HG03095 (cell line): Measurements from ENCODE around the gene NEK11.
"Not testable (repeated sequence)": the region's sequence is repeated elsewhere in the genome, so short reads cannot be mapped to it uniquely, and the experiment has no call there.

ENCODE experiments used
- ATAC-seq: cut with Tn5 transposase; IDR thresholded peaks from one replicate; pipeline ENCODE4 v1.9.1; 2021; ENCODE audit warnings: moderate library complexity; ENCODE audit not compliant: unreplicated experiment

The NEK11 gene

GRCh38 chr3:131283862-131284261, 257.2 kb downstream of the NEK11 start:
- no peak for ATAC-seq

DNA sequence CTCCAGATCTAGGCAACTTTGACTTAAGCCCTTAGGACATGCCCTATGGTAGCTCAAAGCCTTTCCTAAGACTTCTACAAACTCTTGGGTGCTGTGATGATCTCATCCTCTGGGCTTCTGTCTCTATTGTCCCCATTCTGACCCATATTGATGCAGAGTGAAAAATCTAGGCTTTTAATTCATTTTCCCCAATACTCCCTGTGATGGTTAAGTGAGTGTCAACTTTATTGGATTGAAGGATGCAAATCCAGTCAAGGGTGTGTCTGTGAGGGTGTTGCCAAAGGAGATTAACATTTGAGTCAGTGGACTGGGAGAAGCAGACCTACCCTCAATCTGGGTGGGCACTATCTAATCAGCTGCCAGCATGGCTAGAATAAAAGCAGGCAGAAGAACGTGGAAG, 257.6 kb downstream of the NEK11 start:
- no peak for ATAC-seq

DNA sequence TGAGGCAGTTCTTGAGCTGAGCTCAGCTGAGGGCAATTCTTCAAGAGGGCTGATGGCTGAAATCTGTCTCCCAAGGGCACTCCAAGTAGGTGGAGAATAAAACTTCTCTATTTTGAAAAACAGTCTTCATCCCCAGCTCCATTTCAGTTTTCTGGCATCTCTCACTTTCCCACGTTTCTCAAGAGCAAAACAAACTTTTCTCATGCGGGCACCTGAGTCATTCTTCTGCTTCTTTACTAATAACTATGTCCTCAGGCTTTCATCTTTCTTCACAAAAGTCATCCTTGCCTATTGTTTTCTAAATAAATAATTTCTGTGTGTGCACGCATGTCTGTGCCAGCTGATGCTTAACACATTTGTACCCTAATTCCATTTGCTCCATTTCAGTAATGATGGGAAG, 258.8 kb downstream of the NEK11 start:
- ATAC-seq: no peak

- ATAC-seq: no peak
Observed at GRCh38 chr3:131299836-131300235, 273.2 kb downstream of the NEK11 start.

DNA sequence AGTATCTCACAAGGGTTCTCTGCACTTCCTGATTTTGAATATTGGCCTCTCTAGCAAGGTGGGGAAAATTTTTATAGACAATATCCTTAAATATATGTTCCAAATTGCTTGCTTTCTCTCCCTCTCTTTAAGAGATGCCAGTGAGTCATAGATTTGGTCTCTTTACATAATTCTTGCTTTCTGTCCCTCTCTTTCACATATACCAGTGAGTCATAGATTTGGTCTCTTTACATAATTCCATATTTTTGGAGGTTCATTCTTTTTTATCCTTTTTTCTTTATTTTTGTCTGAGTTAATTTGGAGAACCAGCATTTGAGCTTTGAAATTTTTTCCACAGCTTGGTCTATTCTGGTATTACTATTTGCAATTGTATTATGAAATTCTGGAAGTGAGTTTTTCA, 277.2 kb downstream of the NEK11 start:
- ATAC-seq: no peak

- no peak for ATAC-seq
Observed at GRCh38 chr3:131304890-131305289, 278.2 kb downstream of the NEK11 start.

- ATAC-seq: no peak
Observed at GRCh38 chr3:131306242-131306641, 279.6 kb downstream of the NEK11 start.

- ATAC-seq: no peak
Observed at GRCh38 chr3:131314318-131314717, 287.6 kb downstream of the NEK11 start.

DNA sequence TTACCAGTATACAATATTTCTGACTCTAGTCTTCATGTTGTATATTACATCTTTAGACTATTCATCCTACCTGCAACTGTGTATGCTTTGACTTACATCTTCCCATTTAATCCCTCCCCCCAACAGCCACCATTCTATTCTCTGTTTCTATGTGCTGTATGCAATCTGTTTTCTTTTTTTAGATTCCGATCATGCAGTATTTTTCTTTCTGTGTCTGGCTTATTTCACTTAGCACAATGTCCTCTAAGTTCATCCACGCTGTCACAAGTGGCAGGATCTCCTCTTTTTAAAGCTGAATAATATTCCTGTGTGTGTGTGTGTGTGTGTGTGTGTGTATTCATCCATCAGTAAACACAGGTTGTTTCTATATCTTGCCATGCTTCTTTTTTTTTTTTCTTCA, 288.5 kb downstream of the NEK11 start:
- ATAC-seq: no peak

GRCh38 chr3:131317667-131318066, 291.0 kb downstream of the NEK11 start:
- no peak for ATAC-seq

- no peak for ATAC-seq
Observed at GRCh38 chr3:131323014-131323413, 296.3 kb downstream of the NEK11 start.

GRCh38 chr3:131323792-131324191, 297.1 kb downstream of the NEK11 start:
- no peak for ATAC-seq

DNA sequence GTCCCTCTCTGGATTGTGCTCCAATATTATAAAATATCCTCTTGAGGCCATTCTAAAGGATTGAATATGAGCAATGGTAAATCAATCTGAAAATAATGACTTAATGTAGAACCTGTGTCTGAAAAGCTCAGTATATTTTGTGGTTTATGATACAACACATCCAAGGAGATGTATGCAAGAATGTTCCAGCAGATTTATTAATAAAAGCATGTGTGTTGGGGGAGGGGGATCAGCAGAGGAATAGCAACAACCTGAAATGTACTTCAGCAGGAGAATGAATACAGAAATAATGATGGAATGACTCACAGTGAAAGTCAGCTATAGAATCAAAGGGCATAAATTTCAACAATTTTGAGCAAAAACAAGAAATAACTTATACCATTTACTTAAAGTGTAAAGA, 298.2 kb downstream of the NEK11 start:
- no peak for ATAC-seq

GRCh38 chr3:131326307-131326706, 299.6 kb downstream of the NEK11 start:
- no peak for ATAC-seq

GRCh38 chr3:131328721-131329120, 302.0 kb downstream of the NEK11 start:
- no peak for ATAC-seq

- no peak for ATAC-seq
Observed at GRCh38 chr3:131329774-131330173, 303.1 kb downstream of the NEK11 start.

DNA sequence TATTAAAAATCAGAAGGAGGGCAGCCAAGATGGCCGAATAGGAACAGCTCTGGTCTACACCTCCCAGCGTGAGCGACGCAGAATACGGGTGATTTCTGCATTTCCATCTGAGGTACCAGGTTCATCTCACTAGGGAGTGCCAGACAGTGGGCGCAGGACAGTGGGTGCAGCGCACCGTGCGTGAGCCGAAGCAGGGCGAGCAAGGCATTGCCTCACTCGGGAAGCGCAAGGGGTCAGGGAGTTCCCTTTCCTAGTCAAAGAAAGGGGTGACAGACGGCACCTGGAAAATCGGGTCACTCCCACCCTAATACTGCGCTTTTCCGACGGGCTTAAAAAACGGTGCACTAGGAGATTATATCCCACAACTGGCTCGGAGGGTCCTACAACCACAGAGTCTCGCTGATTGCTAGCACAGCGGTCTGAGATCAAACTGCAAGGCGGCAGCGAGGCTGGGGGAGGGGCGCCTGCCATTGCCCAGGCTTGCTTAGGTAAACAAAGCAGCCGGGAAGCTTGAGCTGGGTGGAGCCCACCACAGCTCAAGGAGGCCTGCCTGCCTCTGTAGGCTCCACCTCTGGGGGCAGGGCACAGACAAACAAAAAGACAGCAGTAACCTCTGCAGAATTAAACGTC, 304.9 kb downstream of the NEK11 start:
- not testable (repeated sequence) for ATAC-seq

DNA sequence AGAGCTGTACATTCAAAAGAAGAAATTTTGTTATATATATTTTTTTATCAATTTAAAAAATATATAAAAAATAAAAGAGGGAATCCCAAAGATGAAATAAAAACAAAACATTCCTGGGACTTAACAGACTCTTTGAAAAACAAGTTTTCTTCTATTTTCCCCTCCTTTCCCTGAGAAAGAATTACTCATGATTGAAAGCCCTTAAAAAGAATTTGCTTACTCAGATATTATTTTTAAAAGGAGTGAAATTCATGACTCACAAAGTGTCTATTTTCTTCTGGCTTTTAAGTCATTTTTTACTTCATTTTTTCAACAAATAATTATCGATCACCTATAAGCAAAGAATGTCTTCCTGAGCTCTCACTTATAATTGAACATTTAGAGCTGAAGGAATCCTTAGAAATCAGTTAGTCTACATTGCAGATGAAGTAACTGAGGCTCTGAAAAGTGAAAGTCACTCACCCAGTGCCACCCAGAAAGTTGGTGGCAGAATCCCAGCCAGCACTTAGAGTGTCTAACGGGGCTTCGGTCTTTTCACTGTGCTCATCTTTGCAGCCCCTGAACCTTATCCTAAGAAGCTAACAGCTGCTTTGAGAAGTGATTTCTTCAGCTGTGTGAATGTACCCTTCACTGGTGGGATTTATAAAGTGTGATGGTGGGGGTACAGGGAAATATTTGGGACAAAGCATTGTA, 312.4 kb downstream of the NEK11 start:
- no peak for ATAC-seq

- no peak for ATAC-seq
Observed at GRCh38 chr3:131341761-131342160, 315.1 kb downstream of the NEK11 start.

DNA sequence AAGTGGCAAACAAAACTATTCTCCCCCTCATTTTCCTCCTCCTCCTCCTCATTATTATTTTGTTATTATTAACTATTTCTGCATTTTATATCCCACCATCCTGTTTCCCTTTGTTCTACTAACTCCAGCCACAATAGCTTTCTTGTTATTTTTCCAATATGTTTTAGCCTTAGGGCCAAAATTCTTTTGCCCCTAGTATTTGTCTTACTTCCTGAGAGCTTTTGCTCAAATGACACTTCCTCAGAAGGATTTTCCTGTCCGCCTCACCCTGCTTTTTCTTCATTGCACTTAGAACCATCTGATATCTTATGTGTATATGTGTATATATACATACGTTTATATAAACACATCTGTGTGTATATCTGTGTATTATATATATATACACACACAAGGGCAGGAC, 322.2 kb downstream of the NEK11 start:
- ATAC-seq: no peak

DNA sequence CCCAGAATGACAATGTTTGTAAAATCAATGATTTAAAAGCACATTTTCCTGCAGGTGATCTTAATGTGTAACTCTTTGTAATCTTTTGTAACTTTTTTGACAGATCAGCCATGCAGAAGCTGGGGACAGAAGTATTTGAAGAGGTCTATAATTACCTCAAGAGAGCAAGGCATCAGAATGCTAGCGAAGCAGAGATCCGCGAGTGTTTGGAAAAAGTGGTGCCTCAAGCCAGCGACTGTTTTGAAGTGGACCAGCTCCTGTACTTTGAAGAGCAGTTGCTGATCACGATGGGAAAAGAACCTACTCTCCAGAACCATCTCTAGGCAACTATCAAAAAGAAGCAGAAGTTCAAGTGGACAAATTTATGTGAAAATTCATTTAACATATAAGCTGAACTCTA, 322.8 kb downstream of the NEK11 start:
- ATAC-seq: no peak

- no peak for ATAC-seq
Observed at GRCh38 chr3:131349946-131350347, 323.3 kb downstream of the NEK11 start.

DNA sequence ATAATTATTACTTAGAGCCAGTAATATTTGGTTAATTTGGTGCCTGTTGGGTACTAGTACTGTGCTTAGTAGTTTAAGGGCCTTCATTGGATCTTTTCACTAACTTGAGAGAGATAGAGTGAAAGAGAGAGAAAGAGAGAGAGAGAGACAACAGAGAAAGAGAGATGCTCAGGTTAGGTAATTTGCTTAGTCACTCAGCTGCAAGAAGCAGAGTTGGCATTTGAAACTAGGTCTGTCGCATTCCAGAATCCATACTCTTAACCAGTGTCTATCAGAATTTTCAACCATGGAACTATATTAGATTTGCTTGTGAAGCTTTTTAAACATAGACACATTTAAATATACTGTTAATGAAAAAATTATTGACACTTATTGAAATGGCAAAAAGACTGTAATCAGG, 323.8 kb downstream of the NEK11 start:
- no peak for ATAC-seq
